Stimulated activated naive CD4-positive, alpha-beta T cell treated with Interleukin-2 at 50 U/mL for 16 hours (primary cell): ENCODE results near the gene OPN3.

ENCODE experiments used
- DNase-seq: peaks from one replicate; lab custom pipeline; 2025; lab: John Stamatoyannopoulos, UW

The OPN3 gene

DNA sequence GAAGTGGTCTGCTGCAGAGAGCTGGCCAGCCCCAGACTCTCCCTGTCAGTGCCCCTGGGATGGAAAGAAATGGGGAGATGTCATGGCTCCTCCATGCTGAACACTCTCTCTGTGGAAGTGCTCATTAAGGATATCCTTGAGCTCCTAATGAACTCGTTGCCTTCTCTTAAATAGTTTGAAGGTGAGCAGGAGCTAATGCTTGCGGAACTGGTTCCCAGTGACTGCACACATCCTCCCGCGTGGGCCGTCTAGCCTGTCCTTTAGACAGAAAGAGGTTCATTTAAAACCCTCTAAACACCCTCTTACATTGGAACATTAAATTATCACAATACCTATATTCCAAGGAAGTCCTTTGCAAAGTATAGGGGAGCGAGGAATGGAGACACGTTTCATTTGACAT is 6.0 kb upstream of the OPN3 start:
- DNase-seq = no peak

DNA sequence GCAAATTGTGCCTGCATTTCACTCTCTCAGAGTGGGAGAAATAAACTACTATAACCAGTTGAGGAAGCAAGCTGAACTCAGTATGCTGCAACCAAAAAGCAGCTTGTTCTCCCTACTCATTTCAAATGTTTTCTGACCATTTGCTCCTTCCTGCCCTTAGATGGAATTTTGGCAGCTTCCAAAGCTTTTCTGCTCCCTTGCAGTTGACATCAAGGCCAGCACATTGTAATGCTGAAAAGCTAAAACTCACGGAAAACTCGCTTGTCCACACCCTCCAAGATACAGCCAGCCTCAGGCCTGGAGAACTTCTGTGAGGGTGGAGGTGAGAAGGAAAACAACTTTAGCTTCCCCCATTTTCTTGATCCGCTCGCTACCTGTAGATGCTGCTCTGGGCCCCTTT is 5.0 kb upstream of the OPN3 start:
- DNase-seq = no peak

DNA sequence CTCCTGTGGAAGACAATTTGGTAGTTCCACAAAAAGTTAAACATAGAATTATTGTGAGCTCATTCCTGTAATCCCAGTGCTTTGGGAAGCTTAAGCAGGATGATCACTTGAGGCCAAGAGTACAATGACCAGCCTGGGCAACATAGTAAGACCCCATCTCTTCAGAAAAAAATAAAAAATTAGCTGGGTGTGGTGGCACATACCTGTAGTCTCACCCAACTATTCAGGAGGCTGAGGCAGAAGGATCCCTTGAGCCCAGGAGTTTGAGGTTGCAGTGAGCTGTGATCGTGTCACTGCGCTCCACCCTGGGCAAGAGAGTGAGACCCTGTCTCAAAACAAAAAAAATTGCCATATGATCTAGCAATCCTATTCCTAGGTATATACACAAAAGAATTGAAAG is 4.1 kb upstream of the OPN3 start:
- DNase-seq = no peak

DNA sequence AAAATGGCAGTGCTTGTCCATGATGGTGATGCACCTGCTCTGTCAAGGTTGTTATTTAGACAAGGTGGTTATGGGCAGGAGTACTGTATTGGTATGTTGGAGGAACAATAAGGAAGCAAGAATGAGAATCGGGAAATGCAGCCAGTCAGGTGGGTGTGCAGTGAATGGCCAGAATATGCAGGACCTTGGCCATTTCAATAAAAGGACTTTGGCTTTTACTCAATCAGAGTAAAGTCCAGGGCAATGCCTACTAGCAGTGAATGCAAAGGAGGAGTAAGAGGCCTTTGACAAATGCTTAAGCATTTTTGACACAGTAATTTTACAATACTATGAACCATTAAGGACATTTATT is 2.4 kb upstream of the OPN3 start:
- no peak for DNase-seq

- DNase-seq = no peak
Observed at GRCh38 chr1:241641773-241642592, 1.8 kb upstream of the OPN3 start.

DNA sequence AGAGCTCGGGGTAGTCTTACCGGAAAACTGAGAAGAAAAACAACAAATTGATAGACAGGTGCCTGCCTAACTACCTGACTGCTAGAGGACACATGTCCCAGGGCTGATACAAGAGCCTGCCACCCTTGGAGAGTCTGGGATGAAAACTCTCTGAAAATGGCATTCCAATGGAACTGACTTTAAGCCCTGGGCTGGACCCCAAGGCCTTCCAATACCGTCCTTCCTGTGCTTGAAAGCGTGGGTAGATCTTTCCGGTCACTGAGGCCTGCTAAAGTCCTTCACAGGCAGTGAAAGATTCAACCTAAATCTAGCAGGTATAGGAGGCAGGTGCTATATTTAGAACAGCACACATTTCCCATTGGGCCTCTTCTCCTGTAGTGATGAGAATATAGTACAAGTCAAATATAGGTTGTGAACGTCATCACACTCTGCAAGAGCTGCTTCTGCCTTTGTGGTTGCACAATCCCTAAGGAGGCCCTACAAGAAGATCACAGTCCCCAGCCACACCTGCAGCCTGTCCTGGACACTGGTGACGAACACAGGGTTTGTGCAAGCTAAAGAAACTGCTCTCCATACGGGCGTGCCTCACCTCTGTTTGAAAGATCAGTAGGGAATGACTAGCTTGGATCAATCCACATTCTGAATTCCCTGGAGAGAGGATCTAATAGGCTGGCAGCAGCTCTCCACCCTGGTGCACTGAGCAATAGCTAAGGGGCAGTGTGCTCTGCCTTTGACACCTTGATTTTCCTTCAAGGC is 876 bp upstream of the OPN3 start:
- no peak for DNase-seq

DNA sequence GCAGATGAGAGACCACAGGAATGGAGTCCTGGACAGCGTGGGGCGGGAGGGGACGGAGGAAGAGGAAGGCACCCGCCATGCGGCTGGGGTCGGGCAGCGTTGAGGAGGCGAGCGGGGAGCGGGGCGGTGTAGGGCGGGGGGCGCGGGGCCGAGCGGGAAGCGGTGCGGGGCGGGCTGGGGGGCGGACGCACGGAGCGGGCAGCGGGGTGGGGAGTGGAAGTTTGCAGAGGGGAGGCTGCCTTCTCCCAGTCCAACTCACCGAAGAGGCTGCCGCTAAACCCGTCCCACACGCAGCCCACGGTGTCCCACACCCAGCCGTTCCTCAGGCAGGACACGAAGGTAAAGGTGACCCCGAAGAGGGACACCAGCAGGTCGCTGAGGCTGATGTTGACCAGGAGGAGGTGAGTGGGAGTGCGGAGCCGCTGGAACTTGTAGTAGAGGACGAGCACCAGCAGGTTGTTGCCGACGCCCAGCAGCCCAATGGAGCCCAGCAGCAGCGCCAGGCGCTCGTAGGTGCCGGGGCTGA is 483 bp downstream of the OPN3 start:
- DNase-seq = peak; percentile 41

DNA sequence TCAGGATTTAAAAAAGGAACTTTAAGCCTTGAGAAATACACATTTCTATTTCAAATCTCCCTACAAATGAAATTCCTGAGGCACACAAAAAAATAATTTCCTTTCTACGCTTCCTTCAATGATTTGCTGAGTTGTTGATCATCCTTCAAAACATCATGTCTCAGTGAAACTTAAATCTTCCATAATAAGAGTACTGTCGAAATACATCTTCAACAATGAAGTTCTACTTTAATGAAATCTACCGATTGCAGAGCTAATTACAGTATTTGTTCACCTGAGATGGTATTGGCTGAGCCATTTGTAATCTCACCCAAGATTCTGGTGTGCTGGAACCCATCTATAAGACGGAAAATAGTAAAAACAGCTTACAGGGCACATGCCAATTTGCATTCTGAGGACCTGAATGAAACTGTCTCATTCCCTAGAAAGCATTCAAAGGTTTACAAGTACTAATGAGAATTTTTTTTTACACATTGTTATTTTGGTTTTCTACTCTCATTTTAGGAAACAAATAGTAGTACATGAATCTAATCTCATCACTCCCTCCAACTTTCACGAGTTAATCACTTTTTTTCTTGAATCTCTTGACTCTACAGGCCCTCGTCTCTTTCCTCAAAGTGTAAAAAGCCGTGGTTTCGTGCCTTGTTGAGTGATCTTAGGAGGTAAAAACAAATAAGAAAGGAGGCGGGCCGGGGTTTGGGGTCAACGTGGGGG is 1.1 kb downstream of the OPN3 start:
- DNase-seq = no peak

DNA sequence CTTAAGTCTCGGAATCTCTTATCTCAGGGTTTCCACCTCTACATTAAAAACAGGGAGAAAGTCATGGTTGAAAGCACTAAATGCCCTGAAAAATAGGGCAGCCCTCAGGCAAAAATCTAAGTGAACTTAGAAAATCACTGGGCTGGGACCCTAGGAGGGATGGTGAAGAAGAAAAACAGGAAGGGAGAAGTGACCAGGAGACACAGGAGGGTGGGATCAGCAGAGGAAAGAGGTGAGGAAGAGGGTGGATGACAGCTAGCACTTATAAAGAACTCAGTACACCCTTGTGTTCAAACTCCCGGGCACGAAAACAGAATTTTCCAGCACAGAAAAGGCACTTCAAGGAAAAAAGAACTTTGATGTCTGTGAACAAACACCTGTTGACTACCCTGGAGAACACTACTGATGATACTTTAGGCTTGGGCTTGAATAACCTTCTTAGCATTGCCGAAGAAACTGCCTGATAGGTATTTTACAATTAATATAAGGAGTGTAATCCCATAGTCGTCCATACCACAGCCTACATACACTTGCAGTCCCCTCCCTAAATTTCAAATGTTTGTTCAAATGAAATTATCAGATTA is 2.0 kb downstream of the OPN3 start:
- no peak for DNase-seq

DNA sequence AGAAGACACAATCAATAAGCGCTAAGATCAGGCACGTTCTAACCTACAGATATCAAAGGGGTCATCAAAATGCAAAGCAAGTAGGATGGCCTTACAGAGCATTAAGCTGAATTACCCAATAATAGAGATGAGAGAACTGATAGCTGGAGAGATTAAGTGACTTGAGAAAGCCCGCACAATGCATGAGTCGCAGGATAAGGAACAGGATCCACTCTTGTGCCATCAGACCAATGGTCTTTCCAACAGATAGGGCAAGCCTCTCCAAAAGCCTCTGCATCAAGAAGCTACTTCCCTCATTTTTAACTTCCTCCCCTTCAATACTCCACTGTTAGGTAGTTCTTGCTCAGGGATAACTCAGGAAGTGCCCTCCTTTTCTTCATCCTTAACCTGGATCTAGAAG is 2.6 kb downstream of the OPN3 start:
- no peak for DNase-seq

GRCh38 chr1:241637046-241637590 is 3.1 kb downstream of the OPN3 start:
- no peak for DNase-seq

GRCh38 chr1:241636291-241636690 is 3.9 kb downstream of the OPN3 start:
- no peak for DNase-seq

- no peak for DNase-seq
Observed at GRCh38 chr1:241635556-241636152, 4.5 kb downstream of the OPN3 start.

- no peak for DNase-seq
Observed at GRCh38 chr1:241632987-241633386, 7.2 kb downstream of the OPN3 start.

- DNase-seq = no peak
Observed at GRCh38 chr1:241631674-241632073, 8.5 kb downstream of the OPN3 start.

GRCh38 chr1:241630899-241631298 is 9.3 kb downstream of the OPN3 start:
- no peak for DNase-seq

GRCh38 chr1:241630476-241630875 is 9.7 kb downstream of the OPN3 start:
- no peak for DNase-seq

- DNase-seq = no peak
Observed at GRCh38 chr1:241630005-241630404, 10.2 kb downstream of the OPN3 start.

- peak; percentile 18 for DNase-seq
Observed at GRCh38 chr1:241627453-241628259, 12.5 kb downstream of the OPN3 start.

DNA sequence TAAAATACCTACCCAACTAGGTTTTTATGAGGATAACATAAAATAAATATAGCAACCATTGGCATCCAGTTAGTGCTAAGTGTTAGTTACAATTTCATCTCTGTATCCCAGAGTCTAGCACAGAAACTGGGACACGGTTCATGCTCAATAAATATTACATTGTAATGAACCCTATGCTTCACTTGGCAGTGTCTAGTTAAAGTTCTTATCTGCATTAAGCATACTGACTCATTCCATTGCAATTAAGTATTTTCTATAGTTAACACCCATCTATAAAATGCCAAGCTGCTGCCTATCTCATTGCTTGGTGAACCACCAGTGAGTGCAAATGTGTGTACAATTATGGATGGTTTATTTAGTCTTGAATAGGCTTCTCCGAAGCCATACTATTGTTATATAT is 15.2 kb downstream of the OPN3 start:
- DNase-seq = no peak

DNA sequence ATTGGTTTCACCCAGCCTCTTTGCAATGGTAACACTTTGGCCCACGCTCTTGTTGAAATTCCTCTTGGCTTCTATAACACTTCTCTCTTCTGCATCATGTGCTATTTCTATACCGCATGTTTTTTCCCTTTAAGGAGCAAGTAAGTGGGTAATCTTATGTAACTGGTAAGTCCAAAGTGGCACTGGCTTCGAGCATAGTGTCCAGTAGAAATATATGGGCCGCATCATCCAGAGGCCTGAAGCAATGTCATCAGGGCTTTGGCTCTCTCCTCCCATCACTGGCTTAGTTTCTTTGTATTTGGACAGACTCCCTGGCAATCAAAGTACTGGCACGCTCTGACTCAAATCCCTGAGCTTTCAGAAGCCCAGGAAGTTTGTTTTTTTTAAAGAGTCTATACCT is 17.5 kb downstream of the OPN3 start:
- no peak for DNase-seq
